OCI-M2 (cell line): ENCODE measurements around the gene LY6G5B.

Source experiments
- DNase-seq: peaks from one replicate; lab custom pipeline; 2025; ENCODE audit not compliant: unreplicated experiment; lab: John Stamatoyannopoulos, UW

Gene LY6G5B

DNA sequence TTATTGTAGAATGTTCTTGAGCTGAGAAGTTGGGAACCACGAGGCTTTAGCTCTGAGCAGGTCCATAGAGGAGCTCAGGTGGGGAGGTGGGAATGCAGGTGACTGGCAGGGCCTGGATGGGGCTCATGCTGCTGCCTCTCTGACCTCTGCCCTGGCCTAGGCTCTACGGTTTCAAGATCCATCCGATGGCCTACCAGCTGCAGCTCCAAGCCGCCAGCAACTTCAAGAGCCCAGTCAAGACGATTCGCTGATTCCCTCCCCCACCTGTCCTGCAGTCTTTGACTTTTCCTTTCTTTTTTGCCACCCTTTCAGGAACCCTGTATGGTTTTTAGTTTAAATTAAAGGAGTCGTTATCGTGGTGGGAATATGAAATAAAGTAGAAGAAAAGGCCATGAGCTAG is at the start of gene LY6G5B:
Gene LY6G5B, plus strand, starts transcription at position 301 of the 400 bp plus-strand sequence. CDS start 975 bp downstream, outside the sequence.
- DNase-seq = no peak

DNA sequence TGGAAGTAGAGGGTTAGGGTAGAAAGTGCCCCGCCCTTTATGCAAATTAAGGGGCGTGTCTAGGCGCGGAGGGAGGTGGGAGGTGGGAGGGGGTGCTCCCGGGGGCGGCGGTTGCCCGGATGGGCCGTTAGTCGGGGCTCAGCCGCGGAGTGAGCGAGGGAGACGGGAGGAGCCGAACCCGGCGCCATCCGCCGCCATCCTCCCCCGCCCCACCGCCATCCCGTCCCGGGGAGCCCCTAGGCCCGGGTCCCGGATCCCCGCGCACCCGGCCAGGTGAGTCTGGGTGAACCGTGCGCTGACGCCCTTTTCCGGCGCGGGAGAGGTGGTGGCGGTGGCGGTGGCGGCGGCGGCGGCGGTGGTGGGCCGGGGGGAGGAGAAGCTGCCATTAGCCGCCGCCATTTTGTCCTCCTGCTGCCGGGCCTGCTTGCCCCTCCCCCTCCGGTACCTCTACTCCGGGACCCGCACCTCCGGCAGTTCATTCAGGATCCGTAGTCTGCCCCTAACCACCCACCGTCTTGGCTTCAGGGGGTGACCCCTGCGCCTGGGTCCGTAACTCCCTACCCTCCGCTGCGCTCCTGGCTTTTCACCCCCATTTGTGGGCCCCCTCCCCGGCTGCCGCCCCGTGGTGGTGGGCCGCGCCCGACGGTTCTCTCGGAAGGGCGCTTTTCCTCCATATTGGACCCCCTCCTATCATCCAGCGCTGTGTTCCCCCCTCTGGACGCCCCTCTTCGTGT is 49.0 kb upstream of the LY6G5B start, which contains the start of gene PRRC2A:
Gene PRRC2A, plus strand, starts transcription at position 130 of the 734 bp plus-strand sequence. CDS start 2,075 bp downstream, outside the sequence.
- DNase-seq = no peak

GRCh38 chr6:31621320-31621939 is 48.3 kb upstream of the LY6G5B start:
- DNase-seq = no peak

GRCh38 chr6:31621991-31622390 is 47.8 kb upstream of the LY6G5B start:
- DNase-seq = no peak

GRCh38 chr6:31622684-31623091 is 47.1 kb upstream of the LY6G5B start:
- DNase-seq = no peak

GRCh38 chr6:31624070-31624469 is 45.7 kb upstream of the LY6G5B start:
- no peak for DNase-seq

- DNase-seq = no peak
Measured at GRCh38 chr6:31626952-31627351, 42.8 kb upstream of the LY6G5B start.

- no peak for DNase-seq
Measured at GRCh38 chr6:31627690-31628287, 42.0 kb upstream of the LY6G5B start.

DNA sequence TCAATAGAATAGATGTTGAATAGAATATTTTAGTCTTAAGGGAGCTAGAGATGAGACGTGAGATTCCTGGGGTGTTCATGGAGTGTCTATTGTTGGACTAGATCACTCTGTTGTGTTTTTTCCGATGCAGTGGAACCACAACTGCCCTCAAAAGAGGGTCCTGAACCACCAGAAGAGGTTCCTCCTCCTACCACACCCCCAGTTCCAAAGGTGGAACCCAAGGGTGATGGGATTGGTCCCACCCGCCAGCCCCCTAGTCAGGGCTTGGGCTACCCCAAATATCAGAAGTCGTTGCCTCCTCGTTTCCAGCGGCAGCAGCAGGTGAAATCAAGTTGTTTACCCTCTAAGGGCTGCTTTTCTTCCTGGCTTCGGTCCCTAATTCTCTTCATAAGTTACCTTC is 40.8 kb upstream of the LY6G5B start:
- DNase-seq = no peak

- DNase-seq = no peak
Measured at GRCh38 chr6:31630177-31630934, 39.4 kb upstream of the LY6G5B start.

- no peak for DNase-seq
Measured at GRCh38 chr6:31631209-31631608, 38.6 kb upstream of the LY6G5B start.

GRCh38 chr6:31631681-31632278 is 38.0 kb upstream of the LY6G5B start:
- DNase-seq = no peak

DNA sequence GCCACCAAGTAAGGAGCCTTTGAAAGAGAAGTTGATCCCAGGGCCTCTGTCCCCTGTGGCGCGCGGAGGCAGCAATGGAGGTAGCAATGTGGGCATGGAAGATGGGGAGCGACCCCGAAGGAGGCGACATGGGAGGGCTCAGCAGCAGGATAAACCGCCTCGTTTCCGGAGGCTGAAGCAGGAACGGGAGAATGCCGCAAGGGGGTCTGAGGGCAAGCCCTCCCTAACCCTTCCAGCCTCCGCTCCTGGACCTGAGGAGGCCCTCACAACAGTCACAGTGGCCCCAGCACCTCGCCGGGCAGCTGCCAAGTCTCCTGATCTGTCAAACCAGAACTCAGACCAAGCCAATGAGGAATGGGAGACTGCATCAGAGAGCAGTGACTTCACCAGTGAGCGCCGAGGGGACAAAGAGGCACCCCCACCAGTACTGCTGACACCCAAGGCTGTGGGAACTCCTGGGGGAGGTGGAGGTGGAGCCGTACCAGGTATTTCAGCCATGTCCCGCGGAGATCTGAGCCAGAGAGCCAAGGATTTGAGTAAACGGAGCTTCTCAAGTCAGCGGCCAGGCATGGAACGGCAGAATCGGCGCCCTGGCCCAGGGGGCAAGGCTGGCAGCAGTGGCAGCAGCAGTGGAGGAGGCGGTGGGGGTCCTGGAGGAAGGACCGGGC is 37.4 kb upstream of the LY6G5B start:
- no peak for DNase-seq

- DNase-seq = no peak
Measured at GRCh38 chr6:31633447-31633846, 36.3 kb upstream of the LY6G5B start.

DNA sequence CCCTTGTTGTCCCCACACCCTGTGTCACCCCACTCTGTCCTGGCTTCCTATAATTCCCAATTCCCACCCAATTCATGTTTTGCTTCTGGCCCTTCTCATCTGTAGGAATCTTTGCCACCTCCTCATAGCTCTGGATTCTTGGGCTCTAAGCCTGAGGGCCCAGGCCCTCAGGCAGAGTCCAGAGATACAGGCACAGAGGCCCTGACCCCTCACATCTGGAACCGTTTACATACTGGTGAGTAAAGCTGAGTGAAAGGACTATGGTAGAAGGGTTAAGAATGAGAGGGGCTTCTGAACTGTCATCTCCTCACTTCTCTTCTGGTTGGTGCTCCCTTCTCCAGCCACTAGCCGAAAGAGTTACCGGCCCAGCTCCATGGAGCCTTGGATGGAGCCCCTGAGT is 35.6 kb upstream of the LY6G5B start:
- DNase-seq = no peak

DNA sequence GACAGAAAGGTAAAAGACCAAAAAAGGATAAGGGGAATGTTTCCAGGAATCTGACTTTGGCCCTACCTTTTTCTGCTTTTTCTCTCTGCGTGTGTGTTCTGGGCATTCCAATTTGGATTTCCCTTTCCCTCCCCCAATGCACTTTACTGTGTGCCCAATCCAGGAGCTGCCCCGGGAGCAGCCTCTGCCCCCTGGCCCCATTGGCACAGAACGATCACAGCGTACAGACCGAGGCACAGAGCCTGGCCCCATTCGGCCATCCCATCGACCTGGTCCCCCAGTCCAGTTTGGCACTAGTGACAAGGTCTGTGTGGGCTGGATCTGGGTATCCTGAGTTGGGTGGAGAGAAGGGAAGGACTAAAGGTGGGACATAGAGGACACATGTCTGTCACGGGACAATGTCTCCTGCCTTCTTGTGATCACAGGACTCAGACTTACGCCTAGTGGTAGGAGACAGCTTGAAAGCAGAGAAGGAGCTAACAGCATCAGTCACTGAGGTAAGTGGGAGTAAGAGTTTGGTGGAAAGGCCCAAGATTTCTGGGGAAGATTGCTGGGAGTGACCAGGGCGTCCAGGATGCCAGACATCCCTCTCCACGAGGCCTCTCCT is 34.7 kb upstream of the LY6G5B start:
- no peak for DNase-seq

DNA sequence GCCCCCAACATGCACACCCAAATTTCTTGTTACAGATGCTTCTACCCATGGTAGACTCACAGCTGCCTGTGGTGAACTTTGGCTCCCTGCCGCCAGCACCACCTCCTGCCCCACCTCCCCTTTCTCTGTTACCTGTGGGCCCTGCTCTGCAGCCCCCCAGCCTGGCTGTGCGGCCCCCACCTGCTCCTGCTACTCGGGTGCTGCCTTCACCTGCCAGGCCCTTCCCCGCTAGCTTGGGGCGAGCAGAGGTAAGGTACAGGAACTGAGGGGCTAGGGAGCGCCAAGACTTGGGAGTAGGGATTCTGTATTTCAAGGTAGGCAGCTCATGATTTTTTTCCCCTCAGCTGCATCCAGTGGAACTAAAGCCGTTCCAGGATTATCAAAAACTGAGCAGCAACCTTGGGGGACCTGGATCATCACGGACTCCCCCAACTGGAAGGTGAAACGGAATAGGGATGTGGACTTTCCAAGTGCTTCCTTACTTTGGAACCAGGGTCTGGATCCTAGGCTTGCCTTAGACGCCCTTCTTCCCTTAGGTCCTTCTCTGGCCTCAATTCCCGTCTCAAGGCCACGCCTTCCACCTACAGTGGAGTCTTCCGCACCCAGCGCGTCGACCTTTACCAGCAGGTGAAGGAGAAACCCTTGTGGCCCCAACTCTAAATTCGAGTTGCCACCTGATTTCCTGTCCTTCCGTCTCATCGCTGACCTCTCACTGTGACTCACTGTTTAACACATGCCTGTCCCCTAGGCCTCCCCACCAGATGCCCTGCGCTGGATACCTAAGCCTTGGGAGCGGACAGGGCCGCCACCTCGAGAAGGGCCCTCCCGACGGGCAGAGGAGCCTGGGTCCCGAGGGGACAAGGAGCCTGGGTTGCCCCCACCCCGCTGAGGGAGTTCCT is 32.8 kb upstream of the LY6G5B start:
- DNase-seq = no peak

- no peak for DNase-seq
Measured at GRCh38 chr6:31639043-31639442, 30.7 kb upstream of the LY6G5B start.

GRCh38 chr6:31639449-31639861 is 30.3 kb upstream of the LY6G5B start:
- DNase-seq = no peak
